ENCODE measurements around the gene SH3TC1. TPM values are rescaled to one million over a fixed set of nuclear protein-coding genes. Genes with fewer than 3 reads are reported as not detected.
A peak's percentile ranks its signal among the peaks of the same experiment; 100 is the strongest.

The SH3TC1 gene
- total and polyA plus RNA-seq, 4 donors, result 6.5 to 34.6 (median 25.8) TPM

GRCh38 chr4:8202108-8203051, 3.3 kb downstream of the SH3TC1 start:
- Histone ChIP-seq H3K9me3 (ENCODE audit: control insufficient read depth in 4 of 4, low read length in 3 of 4) (no peaks in the 10 kb centered on the region), H3K27me3 (ENCODE audit: control insufficient read depth in 4 of 4, insufficient read depth in 4 of 4, low read length in 3 of 4) (no peaks in the 10 kb centered on the region), H3K4me1 (ENCODE audit: control insufficient read depth in 4 of 4, insufficient read depth in 4 of 4, low read length in 3 of 4) (peaks cover 28 to 57% (median 42%) of the 10 kb centered on the region in 4 donors), H3K4me3 (ENCODE audit: low read depth in 1 of 3, low read length in 3 of 3) (peak overlapping the region in 2 of 3 donors; percentile 5 to 77), H3K36me3 (ENCODE audit: control insufficient read depth in 4 of 4, insufficient read depth in 3 of 4, low read depth in 1 of 4, low read length in 3 of 4) (peaks cover 2 to 9% (median 4%) of the 10 kb centered on the region in 4 donors), H3K9ac (ENCODE audit: low read depth in 1 of 2, low read length in 2 of 2) (no peak overlapping the region), H3K27ac (ENCODE audit: low read depth in 1 of 2, low read length in 2 of 2) (peak overlapping the region in 1 of 2 donors; percentile 38)
- no peak for DNase-seq (ENCODE audit: low spot score)
- WGBS, result 66% methylated on average over 21 of the region's 21 CpGs
- TF ChIP-seq, protein P1, sequence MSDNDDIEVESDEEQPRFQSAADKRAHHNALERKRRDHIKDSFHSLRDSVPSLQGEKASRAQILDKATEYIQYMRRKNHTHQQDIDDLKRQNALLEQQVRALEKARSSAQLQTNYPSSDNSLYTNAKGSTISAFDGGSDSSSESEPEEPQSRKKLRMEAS (IDR thresholded peaks at IDR 0.05), result no peak
- TF ChIP-seq HNF4A (conservative IDR thresholded peaks at IDR 0.05), result peak; percentile 69 to 72
- peak in 1 of 2 donors; percentile 36 for TF ChIP-seq EGR1 (IDR thresholded peaks at IDR 0.05; ENCODE audit: low read depth in 2 of 2)
- no peak for TF ChIP-seq RXRA (IDR thresholded peaks at IDR 0.05)
- TF ChIP-seq GABPA (IDR thresholded peaks at IDR 0.05 in 1 of 2, conservative IDR thresholded peaks at IDR 0.05 in 1 of 2), result no peak
- TF ChIP-seq, protein P2, sequence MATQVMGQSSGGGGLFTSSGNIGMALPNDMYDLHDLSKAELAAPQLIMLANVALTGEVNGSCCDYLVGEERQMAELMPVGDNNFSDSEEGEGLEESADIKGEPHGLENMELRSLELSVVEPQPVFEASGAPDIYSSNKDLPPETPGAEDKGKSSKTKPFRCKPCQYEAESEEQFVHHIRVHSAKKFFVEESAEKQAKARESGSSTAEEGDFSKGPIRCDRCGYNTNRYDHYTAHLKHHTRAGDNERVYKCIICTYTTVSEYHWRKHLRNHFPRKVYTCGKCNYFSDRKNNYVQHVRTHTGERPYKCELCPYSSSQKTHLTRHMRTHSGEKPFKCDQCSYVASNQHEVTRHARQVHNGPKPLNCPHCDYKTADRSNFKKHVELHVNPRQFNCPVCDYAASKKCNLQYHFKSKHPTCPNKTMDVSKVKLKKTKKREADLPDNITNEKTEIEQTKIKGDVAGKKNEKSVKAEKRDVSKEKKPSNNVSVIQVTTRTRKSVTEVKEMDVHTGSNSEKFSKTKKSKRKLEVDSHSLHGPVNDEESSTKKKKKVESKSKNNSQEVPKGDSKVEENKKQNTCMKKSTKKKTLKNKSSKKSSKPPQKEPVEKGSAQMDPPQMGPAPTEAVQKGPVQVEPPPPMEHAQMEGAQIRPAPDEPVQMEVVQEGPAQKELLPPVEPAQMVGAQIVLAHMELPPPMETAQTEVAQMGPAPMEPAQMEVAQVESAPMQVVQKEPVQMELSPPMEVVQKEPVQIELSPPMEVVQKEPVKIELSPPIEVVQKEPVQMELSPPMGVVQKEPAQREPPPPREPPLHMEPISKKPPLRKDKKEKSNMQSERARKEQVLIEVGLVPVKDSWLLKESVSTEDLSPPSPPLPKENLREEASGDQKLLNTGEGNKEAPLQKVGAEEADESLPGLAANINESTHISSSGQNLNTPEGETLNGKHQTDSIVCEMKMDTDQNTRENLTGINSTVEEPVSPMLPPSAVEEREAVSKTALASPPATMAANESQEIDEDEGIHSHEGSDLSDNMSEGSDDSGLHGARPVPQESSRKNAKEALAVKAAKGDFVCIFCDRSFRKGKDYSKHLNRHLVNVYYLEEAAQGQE (IDR thresholded peaks at IDR 0.05), result peak; percentile 40
- TF ChIP-seq SP1 (IDR thresholded peaks at IDR 0.05), result peak; percentile 34

GRCh38 chr4:8203052-8203401, 3.9 kb downstream of the SH3TC1 start:
- H3K36me3 ChIP-seq (ENCODE audit: control insufficient read depth in 4 of 4, insufficient read depth in 3 of 4, low read depth in 1 of 4, low read length in 3 of 4), result peaks cover 2 to 16% (median 7%) of the 10 kb centered on the region in 4 donors
- peaks cover 28 to 53% (median 40%) of the 10 kb centered on the region in 4 donors for H3K4me1 ChIP-seq (ENCODE audit: control insufficient read depth in 4 of 4, insufficient read depth in 4 of 4, low read length in 3 of 4)
- no peak overlapping the region for H3K9ac ChIP-seq (ENCODE audit: low read depth in 1 of 2, low read length in 2 of 2)
- no peak overlapping the region for H3K4me3 ChIP-seq (ENCODE audit: low read depth in 1 of 3, low read length in 3 of 3)
- WGBS, result 74% methylated on average over 7 of the region's 7 CpGs
- TF ChIP-seq SP1 (IDR thresholded peaks at IDR 0.05) (no peak), YY1 (IDR thresholded peaks at IDR 0.05) (no peak), HNF4G (IDR thresholded peaks at IDR 0.05) (no peak), TAF1 (conservative IDR thresholded peaks at IDR 0.05) (no peak), NR2F2 (IDR thresholded peaks at IDR 0.05) (no peak), FOXA2 (IDR thresholded peaks at IDR 0.05) (no peak), RXRA (IDR thresholded peaks at IDR 0.05) (no peak), ATF3 (IDR thresholded peaks at IDR 0.05) (no peak), FOXA1 (IDR thresholded peaks at IDR 0.05) (no peak)
- TF ChIP-seq, protein P1 (IDR thresholded peaks at IDR 0.05), result no peak
- TF ChIP-seq, protein P2 (IDR thresholded peaks at IDR 0.05), result no peak
- TF ChIP-seq, protein P3, sequence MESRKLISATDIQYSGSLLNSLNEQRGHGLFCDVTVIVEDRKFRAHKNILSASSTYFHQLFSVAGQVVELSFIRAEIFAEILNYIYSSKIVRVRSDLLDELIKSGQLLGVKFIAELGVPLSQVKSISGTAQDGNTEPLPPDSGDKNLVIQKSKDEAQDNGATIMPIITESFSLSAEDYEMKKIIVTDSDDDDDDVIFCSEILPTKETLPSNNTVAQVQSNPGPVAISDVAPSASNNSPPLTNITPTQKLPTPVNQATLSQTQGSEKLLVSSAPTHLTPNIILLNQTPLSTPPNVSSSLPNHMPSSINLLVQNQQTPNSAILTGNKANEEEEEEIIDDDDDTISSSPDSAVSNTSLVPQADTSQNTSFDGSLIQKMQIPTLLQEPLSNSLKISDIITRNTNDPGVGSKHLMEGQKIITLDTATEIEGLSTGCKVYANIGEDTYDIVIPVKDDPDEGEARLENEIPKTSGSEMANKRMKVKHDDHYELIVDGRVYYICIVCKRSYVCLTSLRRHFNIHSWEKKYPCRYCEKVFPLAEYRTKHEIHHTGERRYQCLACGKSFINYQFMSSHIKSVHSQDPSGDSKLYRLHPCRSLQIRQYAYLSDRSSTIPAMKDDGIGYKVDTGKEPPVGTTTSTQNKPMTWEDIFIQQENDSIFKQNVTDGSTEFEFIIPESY (IDR thresholded peaks at IDR 0.05), result no peak
- DNase-seq (ENCODE audit: low spot score), result no peak
- no peak overlapping the region for H3K27ac ChIP-seq (ENCODE audit: low read depth in 1 of 2, low read length in 2 of 2)
- H3K27me3 ChIP-seq (ENCODE audit: control insufficient read depth in 4 of 4, insufficient read depth in 4 of 4, low read length in 3 of 4), result no peaks in the 10 kb centered on the region
- H3K9me3 ChIP-seq (ENCODE audit: control insufficient read depth in 4 of 4, low read length in 3 of 4), result no peaks in the 10 kb centered on the region
